IMR-90 (cell line): ENCODE results near the gene GCH1. TPM values are rescaled to one million over a fixed set of nuclear protein-coding genes. Genes with fewer than 3 reads are reported as not detected.

Source experiments
- ATAC-seq: fragments of 200-7000 bp; cut with Tn5 transposase; 2 replicates; pipeline ENCODE4 v1.9.1; 2020; ENCODE audit warnings: low read depth, mild to moderate bottlenecking, moderate library complexity
- BruUV-seq: library from RNA; stranded (reverse); fragments of 400-500 nt; replicated peaks from 2 replicates; lab custom pipeline; 2021; lab: Mats Ljungman, UMichigan
- CTCF ChIA-PET: fragments of 300-600 bp; formaldehyde crosslinking; extraction: SDS; loops from one replicate; lab custom pipeline; 2021; ENCODE audit warnings: antibody characterized with exemption; lab: Yijun Ruan, JAX
- POLR2A ChIA-PET: fragments of 300-600 bp; sonication (Branson Sonifier 250); formaldehyde crosslinking; loops from one replicate; lab custom pipeline; 2022; ENCODE audit warnings: antibody characterized with exemption; ENCODE audit not compliant: unreplicated experiment; lab: Charles Lee
- DNase-seq: peaks from one replicate; pipeline ENCODE4 v3.0.0; 2013
- H2AFZ ChIP-seq: replicated peaks from 2 replicates; pipeline ENCODE3; 2013; ENCODE audit warnings: low read length, mild to moderate bottlenecking; ENCODE audit not compliant: poor library complexity
- H2AK5ac ChIP-seq: 2 replicates; pipeline ENCODE4 v1.6.1; 2013; ENCODE audit warnings: low read depth, low read length, inconsistent platforms
- H2AK9ac ChIP-seq: replicated peaks from 2 replicates; pipeline ENCODE3; 2013; ENCODE audit warnings: mild to moderate bottlenecking, low read depth, low read length, moderate library complexity; ENCODE audit not compliant: poor library complexity
- H2BK120ac ChIP-seq: 2 replicates; pipeline ENCODE4 v1.6.1; 2013; ENCODE audit warnings: low read depth, low read length, inconsistent platforms
- H2BK15ac ChIP-seq: 3 replicates; pipeline ENCODE4 v1.6.1; 2013; ENCODE audit warnings: low read depth, low read length, inconsistent platforms
- H2BK20ac ChIP-seq: 2 replicates; pipeline ENCODE4 v1.6.1; 2013; ENCODE audit warnings: low read depth, mild to moderate bottlenecking, inconsistent platforms, low read length, moderate library complexity
- H2BK5ac ChIP-seq: 2 replicates; pipeline ENCODE4 v1.6.1; 2013; ENCODE audit warnings: mild to moderate bottlenecking, low read depth, low read length, inconsistent platforms; ENCODE audit not compliant: poor library complexity, severe bottlenecking
- H3K14ac ChIP-seq: replicated peaks from 2 replicates; pipeline ENCODE4 v1.6.1; 2013; ENCODE audit warnings: low read depth, low read length, inconsistent platforms
- H3K18ac ChIP-seq: 2 replicates; pipeline ENCODE4 v1.6.1; 2013; ENCODE audit warnings: low read depth, low read length, control low read depth
- H3K23ac ChIP-seq: 2 replicates; pipeline ENCODE4 v1.6.1; 2013; ENCODE audit warnings: low read depth, low read length, inconsistent platforms
- H3K27ac ChIP-seq: 2 replicates; pipeline ENCODE4 v1.5.1; 2013; ENCODE audit warnings: mild to moderate bottlenecking, control low read depth, low read length; ENCODE audit not compliant: insufficient read depth
- H3K27me3 ChIP-seq: 2 replicates; pipeline ENCODE4 v1.6.1; 2013; ENCODE audit warnings: low read length; ENCODE audit not compliant: control insufficient read depth, insufficient read depth
- H3K36me3 ChIP-seq: 2 replicates; pipeline ENCODE4 v1.6.1; 2013; ENCODE audit warnings: low read length, mixed read lengths; ENCODE audit not compliant: control insufficient read depth, insufficient read depth
- H3K4ac ChIP-seq: 2 replicates; pipeline ENCODE4 v1.6.1; 2013; ENCODE audit warnings: low read depth, low read length, inconsistent platforms
- H3K4me1 ChIP-seq: 2 replicates; pipeline ENCODE4 v1.6.1; 2013; ENCODE audit warnings: low read length, mixed read lengths; ENCODE audit not compliant: control insufficient read depth, insufficient read depth
- H3K4me2 ChIP-seq: 2 replicates; pipeline ENCODE4 v1.6.1; 2013; ENCODE audit warnings: low read depth, mild to moderate bottlenecking, control low read depth, low read length, moderate library complexity
- H3K4me3 ChIP-seq: 2 replicates; pipeline ENCODE4 v1.5.1; 2013; ENCODE audit warnings: low read depth, mild to moderate bottlenecking, control low read depth, low read length, moderate library complexity; ENCODE audit not compliant: insufficient read depth
- H3K56ac ChIP-seq: 2 replicates; pipeline ENCODE4 v1.6.1; 2013; ENCODE audit warnings: low read length, inconsistent platforms; ENCODE audit not compliant: insufficient read depth; ENCODE audit errors: extremely low read depth
- H3K79me1 ChIP-seq, 2 experiments: 2 replicates each; pipeline ENCODE4 v1.6.1; 2013; ENCODE audit warnings: low read length in 2 of 2, inconsistent platforms in 1 of 2, low read depth in 1 of 2
- H3K9ac ChIP-seq: 2 replicates; pipeline ENCODE4 v1.6.1; 2013; ENCODE audit warnings: low read depth, low read length, control low read depth
- H3K9me1 ChIP-seq: 2 replicates; pipeline ENCODE4 v1.6.1; 2013; ENCODE audit warnings: low read length, inconsistent platforms; ENCODE audit not compliant: insufficient read depth
- H3K9me3 ChIP-seq: 2 replicates; pipeline ENCODE4 v1.6.1; 2013; ENCODE audit warnings: low read length; ENCODE audit not compliant: control insufficient read depth, insufficient read depth
- H4K20me1 ChIP-seq: 2 replicates; pipeline ENCODE4 v1.6.1; 2013; ENCODE audit warnings: low read length, inconsistent platforms; ENCODE audit not compliant: insufficient read depth
- H4K5ac ChIP-seq: 2 replicates; pipeline ENCODE4 v1.6.1; 2013; ENCODE audit warnings: mild to moderate bottlenecking, low read depth, low read length, control low read depth
- H4K8ac ChIP-seq, 2 experiments: 2 replicates each; pipeline ENCODE4 v1.6.1; 2013; ENCODE audit warnings: low read depth in 2 of 2, low read length in 2 of 2, control low read depth in 1 of 2, inconsistent platforms in 1 of 2
- H4K91ac ChIP-seq: 2 replicates; pipeline ENCODE4 v1.6.1; 2013; ENCODE audit warnings: low read depth, low read length, inconsistent platforms; ENCODE audit not compliant: insufficient read depth
- BHLHE40 ChIP-seq: fragments of 150-350 bp; IDR thresholded peaks from 2 replicates; pipeline ENCODE4 v1.6.1; 2016; ENCODE audit warnings: mild to moderate bottlenecking, low read depth, low read length
- CEBPB ChIP-seq: IDR thresholded peaks from 2 replicates; pipeline ENCODE4 v1.6.1; 2012; ENCODE audit warnings: low read depth, low read length, improper control_type of control experiment
- CHD1 ChIP-seq: IDR thresholded peaks from 2 replicates; pipeline ENCODE4 v1.6.1; 2012; ENCODE audit warnings: low read depth, low read length, improper control_type of control experiment
- ELK1 ChIP-seq: fragments of 150-350 bp; IDR thresholded peaks from 2 replicates; pipeline ENCODE4 v1.6.1; 2016; ENCODE audit warnings: low read depth, mild to moderate bottlenecking, low read length, moderate library complexity, borderline replicate concordance
- FOS ChIP-seq: fragments of 150-350 bp; IDR thresholded peaks from 2 replicates; pipeline ENCODE4 v1.6.1; 2016; ENCODE audit warnings: low read depth, low read length
- MAFK ChIP-seq: IDR thresholded peaks from 2 replicates; pipeline ENCODE4 v1.6.1; 2012; ENCODE audit warnings: low read depth, low read length, improper control_type of control experiment
- MAZ ChIP-seq: IDR thresholded peaks from 2 replicates; pipeline ENCODE4 v1.6.1; 2012; ENCODE audit warnings: low read depth, mild to moderate bottlenecking, low read length, improper control_type of control experiment, moderate library complexity, borderline replicate concordance
- MXI1 ChIP-seq: IDR thresholded peaks from 2 replicates; pipeline ENCODE4 v1.6.1; 2012; ENCODE audit warnings: low read depth, mild to moderate bottlenecking, low read length, moderate library complexity, borderline replicate concordance
- NFE2L2 ChIP-seq: fragments of 150-350 bp; IDR thresholded peaks from 2 replicates; pipeline ENCODE4 v1.6.1; 2016; ENCODE audit warnings: low read depth, mild to moderate bottlenecking, low read length
- POLR2A ChIP-seq: IDR thresholded peaks from 2 replicates; pipeline ENCODE4 v1.6.1; 2012; ENCODE audit warnings: mild to moderate bottlenecking, low read depth, low read length
- RAD21 ChIP-seq: IDR thresholded peaks from 2 replicates; pipeline ENCODE4 v1.6.1; 2012; ENCODE audit warnings: low read length, improper control_type of control experiment
- RCOR1 ChIP-seq: IDR thresholded peaks from 2 replicates; pipeline ENCODE4 v1.6.1; 2012; ENCODE audit warnings: mild to moderate bottlenecking, low read length, improper control_type of control experiment; ENCODE audit not compliant: insufficient replicate concordance
- RFX5 ChIP-seq: IDR thresholded peaks from 2 replicates; pipeline ENCODE4 v1.8.0; 2012; ENCODE audit warnings: low read depth, mild to moderate bottlenecking, low read length, moderate library complexity
- SMC3 ChIP-seq: fragments of 150-350 bp; IDR thresholded peaks from 2 replicates; pipeline ENCODE4 v1.6.1; 2016; ENCODE audit warnings: low read depth, mild to moderate bottlenecking, antibody characterized with exemption, low read length, moderate library complexity
- WGBS, 2 experiments: methylation state at CpG; one replicate each; pipeline versions ENCODE4 v1.1.5 to v1.1.7; 2013; ENCODE audit warnings: missing lambda C conversion rate in 2 of 2; ENCODE audit not compliant: insufficient read length in 1 of 2; ENCODE audit errors: extremely low coverage in 2 of 2; 5-methylcytosine and 5-hydroxymethylcytosine counted together
- dilution Hi-C: fragments of 300-500 bp; cut with HindIII; formaldehyde crosslinking; loops from one replicate; pipeline ENCODE4 v1.14.3; 2018; ENCODE audit warnings: low sequenced_read_pairs; ENCODE audit not compliant: unreplicated experiment
- in situ Hi-C: fragments of 300-500 bp; cut with MboI; formaldehyde crosslinking; loops from 3 replicates; pipeline ENCODE4 v1.14.3; 2019; ENCODE audit warnings: low sequenced_read_pairs, inconsistent platforms, mixed read lengths
- intact Hi-C: fragments of 100-400 bp; cut with micrococcal nuclease; formaldehyde crosslinking; loops from 2 replicates; pipeline ENCODE4 v1.10.0; 2022
- polyA plus RNA-seq, 3 experiments: library from polyadenylated mRNA; depleted of rRNA; stranded (reverse); fragments of >200 nt; gene quantifications; 2 replicates each; pipeline ENCODE4 v1.2.3, GENCODE V29; 2012; ENCODE audit warnings: low replicate concordance in 1 of 3
- total RNA-seq: library from RNA; depleted of rRNA; stranded (reverse); fragments of >200 nt; gene quantifications from 2 replicates; pipeline ENCODE4 v1.2.3, GENCODE V29; 2012
- TF ChIP-seq, protein P1 (sequence below): conservative IDR thresholded peaks from 2 replicates; pipeline ENCODE4 v1.5.1; 2012; ENCODE audit warnings: mild to moderate bottlenecking, low read depth, low read length, improper control_type of control experiment
- TF ChIP-seq, protein P2 (sequence below): fragments of 150-350 bp; IDR thresholded peaks from 2 replicates; pipeline ENCODE4 v1.6.1; 2017; ENCODE audit warnings: mild to moderate bottlenecking, antibody characterized with exemption, low read length, low read depth

The GCH1 gene
- total and polyA plus RNA-seq, 2 of the 4 experiments (the other 2 are of a cell fraction) = 0.54 to 0.74 TPM

GRCh38 chr14:54823757-54824549, 78.7 kb downstream of the GCH1 start:
- ATAC-seq (no peak), DNase-seq (no peak)
- WGBS, 2 experiments = no CpG with 5 or more reads among the region's 2 CpGs
- dilution Hi-C loops = no loop called here
- H3K4ac ChIP-seq = no peak overlapping the region
- H4K5ac ChIP-seq = no peak overlapping the region
- no peak for TF ChIP-seq CEBPB
- no peak for TF ChIP-seq POLR2A
- no peak for TF ChIP-seq RCOR1
- TF ChIP-seq NFE2L2 = no peak
- no peak for TF ChIP-seq RAD21
- no peak for TF ChIP-seq RFX5
- TF ChIP-seq CHD1 = no peak
- no peak for TF ChIP-seq MAZ
- TF ChIP-seq MXI1 = no peak
- no peak for TF ChIP-seq BHLHE40
- TF ChIP-seq MAFK = no peak
- TF ChIP-seq, protein P1, sequence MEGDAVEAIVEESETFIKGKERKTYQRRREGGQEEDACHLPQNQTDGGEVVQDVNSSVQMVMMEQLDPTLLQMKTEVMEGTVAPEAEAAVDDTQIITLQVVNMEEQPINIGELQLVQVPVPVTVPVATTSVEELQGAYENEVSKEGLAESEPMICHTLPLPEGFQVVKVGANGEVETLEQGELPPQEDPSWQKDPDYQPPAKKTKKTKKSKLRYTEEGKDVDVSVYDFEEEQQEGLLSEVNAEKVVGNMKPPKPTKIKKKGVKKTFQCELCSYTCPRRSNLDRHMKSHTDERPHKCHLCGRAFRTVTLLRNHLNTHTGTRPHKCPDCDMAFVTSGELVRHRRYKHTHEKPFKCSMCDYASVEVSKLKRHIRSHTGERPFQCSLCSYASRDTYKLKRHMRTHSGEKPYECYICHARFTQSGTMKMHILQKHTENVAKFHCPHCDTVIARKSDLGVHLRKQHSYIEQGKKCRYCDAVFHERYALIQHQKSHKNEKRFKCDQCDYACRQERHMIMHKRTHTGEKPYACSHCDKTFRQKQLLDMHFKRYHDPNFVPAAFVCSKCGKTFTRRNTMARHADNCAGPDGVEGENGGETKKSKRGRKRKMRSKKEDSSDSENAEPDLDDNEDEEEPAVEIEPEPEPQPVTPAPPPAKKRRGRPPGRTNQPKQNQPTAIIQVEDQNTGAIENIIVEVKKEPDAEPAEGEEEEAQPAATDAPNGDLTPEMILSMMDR = no peak
- TF ChIP-seq SMC3 = no peak
- TF ChIP-seq FOS = no peak
- TF ChIP-seq, protein P2, sequence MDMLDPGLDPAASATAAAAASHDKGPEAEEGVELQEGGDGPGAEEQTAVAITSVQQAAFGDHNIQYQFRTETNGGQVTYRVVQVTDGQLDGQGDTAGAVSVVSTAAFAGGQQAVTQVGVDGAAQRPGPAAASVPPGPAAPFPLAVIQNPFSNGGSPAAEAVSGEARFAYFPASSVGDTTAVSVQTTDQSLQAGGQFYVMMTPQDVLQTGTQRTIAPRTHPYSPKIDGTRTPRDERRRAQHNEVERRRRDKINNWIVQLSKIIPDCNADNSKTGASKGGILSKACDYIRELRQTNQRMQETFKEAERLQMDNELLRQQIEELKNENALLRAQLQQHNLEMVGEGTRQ = no peak
- TF ChIP-seq ELK1 = no peak
- H3K36me3 ChIP-seq = no peaks in the 10 kb centered on the region
- POLR2A ChIA-PET = no interaction called here
- no peak overlapping the region for H3K4me3 ChIP-seq
- H2BK120ac ChIP-seq = no peak overlapping the region
- H3K23ac ChIP-seq = no peak overlapping the region
- no peaks in the 10 kb centered on the region for H3K4me1 ChIP-seq
- in situ Hi-C loops = no loop called here
- no peak overlapping the region for H2BK15ac ChIP-seq
- H4K20me1 ChIP-seq = no peaks in the 10 kb centered on the region
- H3K14ac ChIP-seq = no peak overlapping the region
- H3K79me1 ChIP-seq = no peaks in the 10 kb centered on the region
- no TSS peak for BruUV-seq
- H2AK5ac ChIP-seq = no peak overlapping the region
- H4K91ac ChIP-seq = no peak overlapping the region
- H3K9ac ChIP-seq = no peak overlapping the region
- no peak overlapping the region for H3K27ac ChIP-seq
- no peak overlapping the region for H2BK5ac ChIP-seq
- H2BK20ac ChIP-seq = no peak overlapping the region
- no peaks in the 10 kb centered on the region for H3K9me1 ChIP-seq
- CTCF ChIA-PET = no interaction called here
- H3K27me3 ChIP-seq = peaks cover 20% of the 10 kb centered on the region
- intact Hi-C loops = no loop called here
- no peak overlapping the region for H3K56ac ChIP-seq
- H3K4me2 ChIP-seq = no peak overlapping the region
- H4K8ac ChIP-seq = no peak overlapping the region
- H3K9me3 ChIP-seq = peaks cover 11% of the 10 kb centered on the region; the same call in 1 of the 2 replicates
- H2AFZ ChIP-seq = no peak overlapping the region
- no peak overlapping the region for H3K18ac ChIP-seq
- no peak overlapping the region for H2AK9ac ChIP-seq
